Stomach (tissue), 9 donors: ENCODE results near the gene DNMT3B. TPM values are rescaled to one million over a fixed set of nuclear protein-coding genes. Genes with fewer than 3 reads are reported as not detected.

ENCODE experiments used
- DNase-seq, 2 donors: peaks; one replicate each; pipeline versions ENCODE4 v3.0.0 to v3.0.0-alpha.2; 2013 to 2019
- H3K27ac ChIP-seq, 5 donors: fragments of 200-600 bp in 4 of 5; sonication (generic) in 4 of 5; one replicate each; pipeline ENCODE4 v1.5.1; 2013 to 2019; ENCODE audit warnings: mild to moderate bottlenecking in 1 of 5, moderate library complexity in 1 of 5
- H3K27me3 ChIP-seq, 3 donors: fragments of 200-600 bp; sonication (generic); one replicate each; pipeline ENCODE4 v1.5.1; 2017 to 2019; ENCODE audit warnings: mixed run types in 1 of 3
- H3K36me3 ChIP-seq, 4 donors: fragments of 200-600 bp; sonication (generic); 1 replicate in 3 of 4; 2 replicates in 1 of 4; pipeline ENCODE4 v1.5.1; 2016 to 2019
- H3K4me1 ChIP-seq, 4 donors: fragments of 200-600 bp; sonication (generic); one replicate each; pipeline ENCODE4 v1.5.1; 2016 to 2019
- H3K4me3 ChIP-seq, 4 donors: fragments of 200-600 bp; sonication (generic) in 3 of 4; one replicate each; pipeline ENCODE4 v1.5.1; 2016 to 2019; ENCODE audit warnings: mild to moderate bottlenecking in 1 of 4
- H3K9me3 ChIP-seq, 4 donors: fragments of 200-600 bp; sonication (generic); one replicate each; pipeline ENCODE4 v1.5.1; 2016 to 2019
- EP300 ChIP-seq: sonication (generic); formaldehyde crosslinking; IDR thresholded peaks from one replicate; pipeline ENCODE4 v1.6.1; 2017; ENCODE audit warnings: antibody characterized with exemption
- POLR2A ChIP-seq, 4 donors: fragments of 450-650 bp; IDR thresholded peaks; one replicate each; pipeline ENCODE4 v1.6.1; 2016; ENCODE audit warnings: antibody characterized with exemption in 4 of 4, control low read depth in 2 of 4, mild to moderate bottlenecking in 1 of 4, moderate library complexity in 1 of 4
- POLR2AphosphoS5 ChIP-seq, 3 donors: sonication (generic); formaldehyde crosslinking; IDR thresholded peaks; one replicate each; pipeline ENCODE4 v1.6.1; 2016; ENCODE audit warnings: antibody characterized with exemption in 3 of 3
- WGBS, 5 donors: extraction: QIAGEN DNeasy Blood & Tissue Kit in 3 of 5; methylation state at CpG; one replicate each; pipeline versions ENCODE4 v1.1.5 to v1.1.7; 2013 to 2018; 5-methylcytosine and 5-hydroxymethylcytosine counted together
- intact Hi-C: fragments of 100-400 bp; cut with DNase I; formaldehyde crosslinking; loops from one replicate; pipeline ENCODE4 v1.15.1; 2023; ENCODE audit warnings: low total_unique reads
- polyA plus RNA-seq, 3 donors: library from polyadenylated mRNA; stranded (reverse); fragments of 200-250 nt; gene quantifications; one replicate each; pipeline ENCODE4 v1.2.3, GENCODE V29; 2013
- total RNA-seq, 5 donors: library from RNA; depleted of rRNA; stranded (reverse); fragments of >200 nt; gene quantifications; one replicate each; pipeline versions ENCODE4 v1.1.0 to v1.2.3, GENCODE V29; 2014 to 2016
- TF ChIP-seq, protein P1 (sequence below), 7 experiments: fragments of 450-650 bp in 4 of 7; fragments of 200-600 bp in 3 of 7; sonication (generic) in 3 of 7; IDR thresholded peaks; one replicate each; pipeline ENCODE4 v1.5.1; 2016 to 2019; ENCODE audit warnings: antibody characterized with exemption in 7 of 7, control low read depth in 2 of 7, mild to moderate bottlenecking in 1 of 7
- donor health status: healthy with polysubstance abuse.
- donor health status: Bipolar disorder and iron deficiency.
- donor health status: healthy.

The DNMT3B gene
- total and polyA plus RNA-seq, 8 donors: 0.31 to 17.0 (median 0.87) TPM; not detected in 2

- Histone ChIP-seq H3K9me3 (no peaks in the 10 kb centered on the region), H3K27ac (no peak overlapping the region), H3K4me3 (no peak overlapping the region), H3K4me1 (peaks cover 5 to 12% (median 11%) of the 10 kb centered on the region in 4 donors), H3K27me3 (no peaks in the 10 kb centered on the region), H3K36me3 (no peaks in the 10 kb centered on the region)
- DNase-seq: no peak
- WGBS, 5 donors: 84 to 89% (median 86%) methylated on average over 9 of the region's 9 CpGs
- intact Hi-C loops: no loop called here
- TF ChIP-seq POLR2A (IDR thresholded peaks at IDR 0.05) (no peak), EP300 (no peak), POLR2AphosphoS5 (IDR thresholded peaks at IDR 0.05) (no peak)
- TF ChIP-seq, protein P1, sequence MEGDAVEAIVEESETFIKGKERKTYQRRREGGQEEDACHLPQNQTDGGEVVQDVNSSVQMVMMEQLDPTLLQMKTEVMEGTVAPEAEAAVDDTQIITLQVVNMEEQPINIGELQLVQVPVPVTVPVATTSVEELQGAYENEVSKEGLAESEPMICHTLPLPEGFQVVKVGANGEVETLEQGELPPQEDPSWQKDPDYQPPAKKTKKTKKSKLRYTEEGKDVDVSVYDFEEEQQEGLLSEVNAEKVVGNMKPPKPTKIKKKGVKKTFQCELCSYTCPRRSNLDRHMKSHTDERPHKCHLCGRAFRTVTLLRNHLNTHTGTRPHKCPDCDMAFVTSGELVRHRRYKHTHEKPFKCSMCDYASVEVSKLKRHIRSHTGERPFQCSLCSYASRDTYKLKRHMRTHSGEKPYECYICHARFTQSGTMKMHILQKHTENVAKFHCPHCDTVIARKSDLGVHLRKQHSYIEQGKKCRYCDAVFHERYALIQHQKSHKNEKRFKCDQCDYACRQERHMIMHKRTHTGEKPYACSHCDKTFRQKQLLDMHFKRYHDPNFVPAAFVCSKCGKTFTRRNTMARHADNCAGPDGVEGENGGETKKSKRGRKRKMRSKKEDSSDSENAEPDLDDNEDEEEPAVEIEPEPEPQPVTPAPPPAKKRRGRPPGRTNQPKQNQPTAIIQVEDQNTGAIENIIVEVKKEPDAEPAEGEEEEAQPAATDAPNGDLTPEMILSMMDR (IDR thresholded peaks at IDR 0.05): no peak
Observed at GRCh38 chr20:32767418-32768198, 5.4 kb downstream of the DNMT3B start.

DNA sequence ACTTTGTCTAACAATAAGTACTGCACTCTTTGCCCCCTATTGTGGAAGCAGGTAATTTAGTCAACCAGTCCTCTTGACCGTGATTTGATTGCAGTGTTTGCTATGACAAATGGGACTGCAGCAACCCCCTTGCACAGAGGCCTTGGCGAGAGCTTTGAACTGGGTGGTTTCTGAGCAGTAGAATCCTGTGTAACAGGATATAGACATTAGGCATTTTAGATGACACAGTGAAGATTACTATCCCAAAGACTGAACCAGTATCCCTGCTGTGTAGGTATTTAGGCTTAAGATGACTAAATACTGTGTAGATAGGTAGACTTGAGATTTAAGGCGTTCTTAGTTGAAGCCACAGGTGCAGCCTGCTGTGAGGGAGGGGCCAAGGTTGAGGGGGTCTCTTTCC, 9.9 kb downstream of the DNMT3B start:
- H3K27me3 ChIP-seq: no peaks in the 10 kb centered on the region
- no peak overlapping the region for H3K4me3 ChIP-seq
- TF ChIP-seq, protein P1 (IDR thresholded peaks at IDR 0.05): no peak
- TF ChIP-seq POLR2AphosphoS5 (IDR thresholded peaks at IDR 0.05) (no peak), POLR2A (IDR thresholded peaks at IDR 0.05) (no peak), EP300 (no peak)
- WGBS, 5 donors: 80 to 93% (median 83%) methylated on average over 3 of the region's 3 CpGs
- H3K27ac ChIP-seq: no peak overlapping the region
- H3K4me1 ChIP-seq: peaks cover 3 to 7% (median 6%) of the 10 kb centered on the region in 4 donors
- DNase-seq: no peak
- intact Hi-C loops: loop anchor here (5.0 kb wide), 1 partner anchor 90 kb away; no protein-coding TSS in a partner anchor
- no peaks in the 10 kb centered on the region for H3K36me3 ChIP-seq
- no peaks in the 10 kb centered on the region for H3K9me3 ChIP-seq

DNA sequence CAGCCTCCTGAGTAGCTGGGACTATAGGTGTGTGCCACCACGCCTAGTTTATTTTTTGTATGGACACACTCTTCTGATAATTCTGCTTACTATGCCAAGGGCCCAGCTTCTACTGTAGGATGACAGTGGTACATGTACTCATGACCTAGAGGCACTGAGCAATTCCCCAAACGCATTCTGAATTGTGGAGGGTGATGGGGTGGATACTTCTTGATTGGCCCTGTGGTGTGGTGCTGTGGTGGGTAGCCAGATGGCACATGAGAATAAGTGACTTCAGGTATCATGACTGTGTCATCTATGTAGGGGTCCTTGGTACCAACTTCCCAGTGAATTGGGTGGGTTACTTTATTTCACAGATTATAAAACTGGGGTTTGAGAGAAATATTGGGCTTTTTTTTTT, 11.0 kb downstream of the DNMT3B start:
- WGBS, 5 donors: 81 to 100% (median 94%) methylated on average over 2 of the region's 2 CpGs
- Histone ChIP-seq H3K36me3 (no peaks in the 10 kb centered on the region), H3K27ac (no peak overlapping the region), H3K27me3 (no peaks in the 10 kb centered on the region), H3K9me3 (no peaks in the 10 kb centered on the region), H3K4me1 (peaks cover 8 to 16% (median 12%) of the 10 kb centered on the region in 4 donors), H3K4me3 (no peak overlapping the region)
- no peak for DNase-seq
- intact Hi-C loops: loop anchor here (5.0 kb wide), 1 partner anchor 91 kb away; no protein-coding TSS in a partner anchor
- TF ChIP-seq POLR2AphosphoS5 (IDR thresholded peaks at IDR 0.05) (no peak), EP300 (no peak), POLR2A (IDR thresholded peaks at IDR 0.05) (no peak)
- TF ChIP-seq, protein P1 (IDR thresholded peaks at IDR 0.05): no peak

GRCh38 chr20:32773855-32774254, 11.7 kb downstream of the DNMT3B start:
- Histone ChIP-seq H3K27ac (no peak overlapping the region), H3K4me1 (peaks cover 8 to 16% (median 12%) of the 10 kb centered on the region in 4 donors), H3K36me3 (no peaks in the 10 kb centered on the region), H3K4me3 (no peak overlapping the region), H3K27me3 (no peaks in the 10 kb centered on the region), H3K9me3 (no peaks in the 10 kb centered on the region)
- whole genome bisulfite sequencing, 5 donors: 87 to 96% (median 96%) methylated on average over 8 of the region's 8 CpGs
- DNase-seq: no peak
- TF ChIP-seq POLR2A (IDR thresholded peaks at IDR 0.05): no peak
- no peak for TF ChIP-seq POLR2AphosphoS5 (IDR thresholded peaks at IDR 0.05)
- TF ChIP-seq, protein P1 (IDR thresholded peaks at IDR 0.05): no peak
- TF ChIP-seq EP300: no peak
- intact Hi-C loops: loop anchor here (5.0 kb wide), 1 partner anchor 92 kb away; no protein-coding TSS in a partner anchor
